Measurements from ENCODE around the gene ZFP36.
A peak's percentile ranks its signal among the peaks of the same experiment; 100 is the strongest.

The ZFP36 gene, protein sequence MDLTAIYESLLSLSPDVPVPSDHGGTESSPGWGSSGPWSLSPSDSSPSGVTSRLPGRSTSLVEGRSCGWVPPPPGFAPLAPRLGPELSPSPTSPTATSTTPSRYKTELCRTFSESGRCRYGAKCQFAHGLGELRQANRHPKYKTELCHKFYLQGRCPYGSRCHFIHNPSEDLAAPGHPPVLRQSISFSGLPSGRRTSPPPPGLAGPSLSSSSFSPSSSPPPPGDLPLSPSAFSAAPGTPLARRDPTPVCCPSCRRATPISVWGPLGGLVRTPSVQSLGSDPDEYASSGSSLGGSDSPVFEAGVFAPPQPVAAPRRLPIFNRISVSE

DNA sequence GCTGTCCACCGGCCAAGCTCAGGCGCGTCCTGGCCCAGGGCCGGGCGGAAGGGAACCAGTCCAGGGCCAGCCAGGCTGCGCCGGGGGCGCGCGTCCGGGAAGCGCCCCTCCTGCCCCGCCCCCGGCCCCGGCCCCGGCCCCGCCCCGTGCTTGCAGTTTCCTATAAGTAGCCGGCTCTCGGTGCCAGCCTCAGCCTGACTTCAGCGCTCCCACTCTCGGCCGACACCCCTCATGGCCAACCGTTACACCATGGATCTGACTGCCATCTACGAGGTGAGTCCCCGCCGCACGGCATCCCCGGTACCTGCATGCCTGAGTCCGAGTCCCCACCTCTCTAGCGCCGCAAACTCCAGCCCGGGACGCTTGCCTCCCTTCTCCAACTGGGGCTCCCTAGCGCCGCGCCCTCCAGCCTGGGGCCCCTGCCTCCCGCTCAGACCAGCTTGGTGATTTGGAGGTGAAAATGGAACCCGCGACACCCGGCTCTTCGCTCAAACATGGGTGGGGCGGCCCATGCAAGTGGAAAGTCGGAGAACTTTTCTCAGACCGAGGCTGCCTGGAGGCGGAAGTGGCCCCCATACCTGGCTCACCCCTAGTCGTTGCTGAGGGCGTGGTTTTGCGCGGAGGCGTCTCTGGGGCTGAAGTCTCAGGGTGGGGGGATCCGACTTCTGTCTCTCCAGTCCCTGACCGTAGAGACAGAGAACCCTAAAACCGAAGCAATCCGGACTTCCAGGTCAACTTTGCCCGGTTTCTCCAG, at the start of gene ZFP36:
Gene ZFP36, plus strand, starts transcription at position 192 of the 754 bp plus-strand sequence. Its CDS starts 58 bp downstream, at position 250.
- TF ChIP-seq USF1 (IDR thresholded peaks at IDR 0.05), result no peak
- 0 out of 2 replicates have a peak, but pooled peaks have one; percentile 51 for TF ChIP-seq YY1 (IDR thresholded peaks at IDR 0.05; ENCODE audit: low read depth)
- no peak for TF ChIP-seq CREB1 (IDR thresholded peaks at IDR 0.05; ENCODE audit: low read depth)
- 0 out of 2 replicates have a peak, but pooled peaks have one; percentile 15 for TF ChIP-seq MAX (IDR thresholded peaks at IDR 0.05)
- TF ChIP-seq, protein P1, sequence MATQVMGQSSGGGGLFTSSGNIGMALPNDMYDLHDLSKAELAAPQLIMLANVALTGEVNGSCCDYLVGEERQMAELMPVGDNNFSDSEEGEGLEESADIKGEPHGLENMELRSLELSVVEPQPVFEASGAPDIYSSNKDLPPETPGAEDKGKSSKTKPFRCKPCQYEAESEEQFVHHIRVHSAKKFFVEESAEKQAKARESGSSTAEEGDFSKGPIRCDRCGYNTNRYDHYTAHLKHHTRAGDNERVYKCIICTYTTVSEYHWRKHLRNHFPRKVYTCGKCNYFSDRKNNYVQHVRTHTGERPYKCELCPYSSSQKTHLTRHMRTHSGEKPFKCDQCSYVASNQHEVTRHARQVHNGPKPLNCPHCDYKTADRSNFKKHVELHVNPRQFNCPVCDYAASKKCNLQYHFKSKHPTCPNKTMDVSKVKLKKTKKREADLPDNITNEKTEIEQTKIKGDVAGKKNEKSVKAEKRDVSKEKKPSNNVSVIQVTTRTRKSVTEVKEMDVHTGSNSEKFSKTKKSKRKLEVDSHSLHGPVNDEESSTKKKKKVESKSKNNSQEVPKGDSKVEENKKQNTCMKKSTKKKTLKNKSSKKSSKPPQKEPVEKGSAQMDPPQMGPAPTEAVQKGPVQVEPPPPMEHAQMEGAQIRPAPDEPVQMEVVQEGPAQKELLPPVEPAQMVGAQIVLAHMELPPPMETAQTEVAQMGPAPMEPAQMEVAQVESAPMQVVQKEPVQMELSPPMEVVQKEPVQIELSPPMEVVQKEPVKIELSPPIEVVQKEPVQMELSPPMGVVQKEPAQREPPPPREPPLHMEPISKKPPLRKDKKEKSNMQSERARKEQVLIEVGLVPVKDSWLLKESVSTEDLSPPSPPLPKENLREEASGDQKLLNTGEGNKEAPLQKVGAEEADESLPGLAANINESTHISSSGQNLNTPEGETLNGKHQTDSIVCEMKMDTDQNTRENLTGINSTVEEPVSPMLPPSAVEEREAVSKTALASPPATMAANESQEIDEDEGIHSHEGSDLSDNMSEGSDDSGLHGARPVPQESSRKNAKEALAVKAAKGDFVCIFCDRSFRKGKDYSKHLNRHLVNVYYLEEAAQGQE (IDR thresholded peaks at IDR 0.05; ENCODE audit: low read depth), result no peak
- TF ChIP-seq TAF1 (IDR thresholded peaks at IDR 0.05; ENCODE audit: low read depth), result 0 out of 2 replicates have a peak, but pooled peaks have one; percentile 48
- no peak for TF ChIP-seq TEAD4 (IDR thresholded peaks at IDR 0.05)
- TF ChIP-seq RAD21 (IDR thresholded peaks at IDR 0.05; ENCODE audit: low read depth), result no peak

DNA sequence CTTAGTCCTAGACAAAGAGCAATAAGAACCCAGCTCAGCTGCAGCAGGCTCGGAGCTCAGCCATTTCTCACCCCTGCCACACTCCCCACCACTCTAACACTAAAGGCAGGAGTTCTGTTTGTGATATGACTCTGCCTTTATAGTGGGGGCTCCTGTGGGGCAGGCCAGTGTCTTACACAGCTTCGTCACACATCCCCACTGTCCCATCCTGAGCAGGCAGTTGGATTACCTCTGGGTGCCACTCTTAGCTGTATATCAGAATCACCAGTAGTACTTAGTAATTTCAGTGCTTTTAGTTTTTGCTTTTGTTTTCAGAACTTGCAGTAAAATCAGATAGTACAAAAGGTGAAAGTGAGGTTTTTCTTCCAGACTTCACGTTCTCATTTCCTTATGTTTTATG, 47.6 kb upstream of the ZFP36 start:
- TF ChIP-seq TAF1 (IDR thresholded peaks at IDR 0.05; ENCODE audit: low read depth) (no peak), EP300 (IDR thresholded peaks at IDR 0.05; ENCODE audit: borderline replicate concordance) (no peak), ZBTB7A (IDR thresholded peaks at IDR 0.05; ENCODE audit: low read depth) (no peak), TCF12 (IDR thresholded peaks at IDR 0.05; ENCODE audit: low read depth) (no peak), CEBPB (IDR thresholded peaks at IDR 0.05) (no peak), FOXM1 (IDR thresholded peaks at IDR 0.05; ENCODE audit: borderline replicate concordance, low read depth) (no peak), CREB1 (IDR thresholded peaks at IDR 0.05; ENCODE audit: low read depth) (no peak), MAX (IDR thresholded peaks at IDR 0.05) (no peak)

DNA sequence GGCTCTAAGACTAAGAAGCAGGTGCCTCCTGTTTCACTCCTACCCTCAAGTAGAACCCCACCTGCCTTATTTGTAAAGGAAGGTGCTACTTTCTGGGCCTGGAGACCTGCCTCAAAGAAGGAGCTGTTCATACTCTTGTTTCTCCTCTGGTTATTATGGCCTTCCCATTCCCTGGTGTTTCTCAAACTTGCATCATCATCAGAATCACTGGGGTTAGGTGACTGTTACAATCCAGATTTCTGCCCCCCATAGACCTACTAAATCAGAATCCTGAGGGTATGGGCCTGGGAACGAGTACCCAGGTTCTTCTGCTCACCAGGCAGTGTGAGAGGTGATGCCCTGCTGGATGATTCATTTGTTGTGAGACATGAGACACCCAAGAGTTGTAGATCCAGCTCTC, 46.0 kb upstream of the ZFP36 start:
- TF ChIP-seq ZBTB7A (IDR thresholded peaks at IDR 0.05; ENCODE audit: low read depth) (no peak), NFIC (IDR thresholded peaks at IDR 0.05) (no peak), TCF12 (IDR thresholded peaks at IDR 0.05; ENCODE audit: low read depth) (no peak), RAD21 (IDR thresholded peaks at IDR 0.05; ENCODE audit: low read depth) (no peak), FOXM1 (IDR thresholded peaks at IDR 0.05; ENCODE audit: borderline replicate concordance, low read depth) (no peak), USF1 (IDR thresholded peaks at IDR 0.05) (no peak), EP300 (IDR thresholded peaks at IDR 0.05; ENCODE audit: borderline replicate concordance) (no peak), CEBPB (IDR thresholded peaks at IDR 0.05) (no peak), MAX (IDR thresholded peaks at IDR 0.05) (no peak), EGR1 (IDR thresholded peaks at IDR 0.05) (no peak), TEAD4 (IDR thresholded peaks at IDR 0.05) (no peak), CREB1 (IDR thresholded peaks at IDR 0.05; ENCODE audit: low read depth) (no peak), TAF1 (IDR thresholded peaks at IDR 0.05; ENCODE audit: low read depth) (no peak), YY1 (IDR thresholded peaks at IDR 0.05; ENCODE audit: low read depth) (no peak)
- TF ChIP-seq, protein P1 (IDR thresholded peaks at IDR 0.05; ENCODE audit: low read depth), result no peak

GRCh38 chr19:39362682-39363657, 43.7 kb upstream of the ZFP36 start:
- no peak for TF ChIP-seq ZBTB7A (IDR thresholded peaks at IDR 0.05; ENCODE audit: low read depth)
- TF ChIP-seq TAF1 (IDR thresholded peaks at IDR 0.05; ENCODE audit: low read depth), result no peak
- TF ChIP-seq MAX (IDR thresholded peaks at IDR 0.05), result no peak
- TF ChIP-seq EGR1 (IDR thresholded peaks at IDR 0.05), result no peak
- TF ChIP-seq EP300 (IDR thresholded peaks at IDR 0.05; ENCODE audit: borderline replicate concordance), result no peak
- TF ChIP-seq TCF12 (IDR thresholded peaks at IDR 0.05; ENCODE audit: low read depth), result no peak
- no peak for TF ChIP-seq RAD21 (IDR thresholded peaks at IDR 0.05; ENCODE audit: low read depth)
- TF ChIP-seq, protein P1 (IDR thresholded peaks at IDR 0.05; ENCODE audit: low read depth), result no peak
- no peak for TF ChIP-seq FOXM1 (IDR thresholded peaks at IDR 0.05; ENCODE audit: borderline replicate concordance, low read depth)
- TF ChIP-seq CEBPB (IDR thresholded peaks at IDR 0.05), result no peak
- no peak for TF ChIP-seq CREB1 (IDR thresholded peaks at IDR 0.05; ENCODE audit: low read depth)
- no peak for TF ChIP-seq NFIC (IDR thresholded peaks at IDR 0.05)
- no peak for TF ChIP-seq YY1 (IDR thresholded peaks at IDR 0.05; ENCODE audit: low read depth)
- TF ChIP-seq USF1 (IDR thresholded peaks at IDR 0.05), result no peak
- no peak for TF ChIP-seq TEAD4 (IDR thresholded peaks at IDR 0.05)

All from Ishikawa (cell line).